DMS 273 (cell line): ENCODE data around the gene ATP2B1.

ENCODE experiments used
- DNase-seq: peaks from one replicate; lab custom pipeline; 2025; ENCODE audit not compliant: unreplicated experiment; lab: John Stamatoyannopoulos, UW

ATP2B1 gene

GRCh38 chr12:89544681-89545184, 163.9 kb downstream of the ATP2B1 start:
- peak; percentile 89 for DNase-seq

- no peak for DNase-seq
These were observed 164.6 kb downstream of the ATP2B1 start for GRCh38 chr12:89544022-89544421.

- DNase-seq: peak; percentile 87
These were observed 165.6 kb downstream of the ATP2B1 start for GRCh38 chr12:89542912-89543592.

GRCh38 chr12:89542236-89542635, 166.4 kb downstream of the ATP2B1 start:
- no peak for DNase-seq

- no peak for DNase-seq
These were observed 168.1 kb downstream of the ATP2B1 start for GRCh38 chr12:89540586-89540985.

- no peak for DNase-seq
These were observed 169.0 kb downstream of the ATP2B1 start for GRCh38 chr12:89539426-89540223.

GRCh38 chr12:89538897-89539296, 169.7 kb downstream of the ATP2B1 start:
- DNase-seq: no peak
